Neural progenitor cell (in vitro differentiated cells): ENCODE data around the gene RHOG. TPM values are rescaled to one million over a fixed set of nuclear protein-coding genes. Genes with fewer than 3 reads are reported as not detected.
A peak's percentile ranks its signal among the peaks of the same experiment; 100 is the strongest.

Experiments
- DNase-seq: peaks from one replicate; pipeline ENCODE4 v3.0.0-alpha.2; 2016; ENCODE audit warnings: low spot score
- H2AFZ ChIP-seq: fragments of 200-600 bp; sonication (generic); replicated peaks from 2 replicates; pipeline ENCODE4 v1.6.1; 2016; ENCODE audit warnings: antibody characterized with exemption
- H3F3A ChIP-seq: fragments of 200-600 bp; sonication (generic); 2 replicates; pipeline ENCODE4 v1.6.1; 2016; ENCODE audit warnings: antibody characterized with exemption, low read depth
- H3K27ac ChIP-seq: fragments of 200-600 bp; sonication (generic); 2 replicates; pipeline ENCODE4 v1.5.1; 2016; ENCODE audit warnings: mild to moderate bottlenecking
- H3K27me3 ChIP-seq: fragments of 200-600 bp; sonication (generic); 2 replicates; pipeline ENCODE4 v1.6.1; 2016; ENCODE audit warnings: mild to moderate bottlenecking, moderate library complexity
- H3K36me3 ChIP-seq: fragments of 200-600 bp; sonication (generic); 2 replicates; pipeline ENCODE4 v1.5.1; 2016
- H3K4me1 ChIP-seq: fragments of 200-600 bp; sonication (generic); 2 replicates; pipeline ENCODE4 v1.6.1; 2016; ENCODE audit warnings: mixed run types
- H3K4me2 ChIP-seq: fragments of 200-600 bp; sonication (generic); 2 replicates; pipeline ENCODE4 v1.6.1; 2016
- H3K4me3 ChIP-seq: fragments of 200-600 bp; sonication (generic); 2 replicates; pipeline ENCODE4 v1.5.1; 2016
- H3K79me2 ChIP-seq: fragments of 200-600 bp; sonication (generic); 2 replicates; pipeline ENCODE4 v1.6.1; 2016; ENCODE audit warnings: low read depth
- H3K9ac ChIP-seq: fragments of 200-600 bp; sonication (generic); 2 replicates; pipeline ENCODE4 v1.6.1; 2016
- H3K9me3 ChIP-seq: fragments of 200-600 bp; sonication (generic); 2 replicates; pipeline ENCODE4 v1.5.1; 2016; ENCODE audit warnings: low read depth
- H4K20me1 ChIP-seq: fragments of 200-600 bp; sonication (generic); 2 replicates; pipeline ENCODE4 v1.6.1; 2016; ENCODE audit warnings: low read depth
- H3K27ac Mint-ChIP-seq: 3 replicates; pipeline ENCODE4 v1.8.0; 2021; ENCODE audit warnings: mixed read lengths
- H3K27me3 Mint-ChIP-seq: 2 replicates; pipeline ENCODE4 v1.8.0; 2022; ENCODE audit warnings: low read depth, mild to moderate bottlenecking, inconsistent platforms, moderate library complexity, mixed read lengths; ENCODE audit not compliant: insufficient read depth
- H3K36me3 Mint-ChIP-seq: 3 replicates; pipeline ENCODE4 v1.8.0; 2021; ENCODE audit warnings: mixed read lengths
- H3K4me1 Mint-ChIP-seq: 3 replicates; pipeline ENCODE4 v1.8.0; 2021; ENCODE audit warnings: mixed read lengths
- H3K4me3 Mint-ChIP-seq: 3 replicates; pipeline ENCODE4 v1.8.0; 2021; ENCODE audit warnings: mild to moderate bottlenecking, moderate library complexity, mixed read lengths
- H3K9me3 Mint-ChIP-seq: 3 replicates; pipeline ENCODE4 v1.8.0; 2020; ENCODE audit warnings: mixed read lengths
- CTCF ChIP-seq: fragments of 200-600 bp; sonication (generic); IDR thresholded peaks from 2 replicates; pipeline ENCODE4 v1.5.1; 2017; ENCODE audit warnings: antibody characterized with exemption, mild to moderate bottlenecking
- EZH2 ChIP-seq: fragments of 200-600 bp; sonication (generic); IDR thresholded peaks from 2 replicates; pipeline ENCODE4 v1.6.1; 2017; ENCODE audit warnings: antibody characterized with exemption, mild to moderate bottlenecking, moderate library complexity
- EZH2phosphoT487 ChIP-seq: fragments of 200-600 bp; sonication (generic); IDR thresholded peaks from 2 replicates; pipeline ENCODE4 v1.6.1; 2017; ENCODE audit warnings: antibody characterized with exemption
- total RNA-seq: library from RNA; depleted of rRNA; stranded (reverse); fragments of >200 nt; gene quantifications from 2 replicates; pipeline ENCODE4 v1.2.3, GENCODE V29; 2015; ENCODE audit warnings: low replicate concordance

Gene RHOG
- total RNA-seq, 1 donor from 2014 or later = 5.9 TPM

DNA sequence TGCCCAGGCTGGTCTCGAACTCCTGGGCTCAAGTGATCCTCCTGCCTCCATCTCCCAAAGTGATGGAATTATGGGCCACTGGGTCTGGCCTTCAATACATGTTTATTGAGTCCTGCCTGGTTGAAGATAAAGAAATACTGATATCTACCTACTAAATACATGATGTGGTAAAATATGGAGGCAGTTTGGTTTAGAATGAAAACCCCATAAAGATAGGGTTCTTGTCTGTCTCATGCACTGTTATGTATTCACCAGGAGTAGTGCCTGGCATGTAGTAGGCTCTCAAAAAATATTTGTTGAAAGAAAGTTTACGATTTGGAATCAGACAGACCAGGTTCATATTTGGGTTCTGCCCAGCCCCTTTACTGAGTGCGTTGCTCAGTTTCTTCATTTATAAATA lies 35.9 kb upstream of the RHOG start:
- H3K27me3 ChIP-seq = no peaks in the 10 kb centered on the region
- no peaks in the 10 kb centered on the region for H3K36me3 ChIP-seq
- no peak overlapping the region for H3K27ac ChIP-seq
- TF ChIP-seq EZH2 (no peak), CTCF (no peak), EZH2phosphoT487 (no peak)
- no peak overlapping the region for H3K4me2 ChIP-seq
- H3K9me3 ChIP-seq = no peaks in the 10 kb centered on the region
- no peak overlapping the region for H2AFZ ChIP-seq
- Mint-ChIP-seq H3K4me3 (no peak overlapping the region), H3K4me1 (peaks cover 45% of the 10 kb centered on the region), H3K27ac (no peak overlapping the region), H3K9me3 (no peaks in the 10 kb centered on the region), H3K36me3 (no peaks in the 10 kb centered on the region), H3K27me3 (no peaks in the 10 kb centered on the region)
- H3K4me3 ChIP-seq = no peak overlapping the region
- H3K79me2 ChIP-seq = no peaks in the 10 kb centered on the region
- H3K9ac ChIP-seq = no peak overlapping the region
- H3K4me1 ChIP-seq = peaks cover 12% of the 10 kb centered on the region
- H4K20me1 ChIP-seq = no peaks in the 10 kb centered on the region
- peaks cover 9% of the 10 kb centered on the region for H3F3A ChIP-seq
- no peak for DNase-seq

DNA sequence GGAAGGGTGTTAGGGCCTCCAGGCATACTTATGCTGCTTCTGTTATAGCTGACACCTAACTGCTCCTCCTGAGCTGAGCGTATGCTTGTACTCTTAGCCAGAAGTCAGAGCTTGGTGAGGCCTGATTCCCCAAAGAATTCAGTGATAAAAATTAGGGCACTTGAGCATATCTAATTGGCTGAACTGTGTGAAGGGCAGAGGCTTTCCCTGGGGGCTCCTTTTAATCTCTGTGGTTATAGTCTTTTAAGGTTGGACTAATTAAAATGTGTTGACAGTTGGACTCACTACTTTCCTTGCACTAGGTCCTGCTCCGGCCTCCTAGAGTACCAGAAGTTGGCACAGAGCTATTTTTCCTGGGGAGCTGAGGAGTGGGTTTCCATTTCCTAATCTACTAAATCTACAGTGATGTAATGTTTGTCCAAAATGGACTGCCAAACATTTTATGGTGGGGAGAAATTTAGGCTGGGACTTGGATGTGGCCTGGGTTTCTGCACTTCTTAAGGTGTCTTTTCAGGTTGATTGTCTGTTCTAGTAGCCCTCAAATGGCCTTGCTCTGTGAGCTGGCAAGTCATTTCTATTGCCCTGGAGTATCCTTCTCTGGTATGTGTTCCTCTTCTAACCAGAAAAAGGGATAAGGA lies 33.1 kb upstream of the RHOG start:
- H3F3A ChIP-seq = peaks cover 9% of the 10 kb centered on the region
- H3K27ac ChIP-seq = no peak overlapping the region
- H3K9me3 ChIP-seq = no peaks in the 10 kb centered on the region
- H3K27ac Mint-ChIP-seq = no peak overlapping the region
- no peak overlapping the region for H3K9ac ChIP-seq
- no peak for TF ChIP-seq EZH2
- TF ChIP-seq CTCF = no peak
- no peak for TF ChIP-seq EZH2phosphoT487
- H2AFZ ChIP-seq = no peak overlapping the region
- H4K20me1 ChIP-seq = no peaks in the 10 kb centered on the region
- peaks cover 31% of the 10 kb centered on the region for H3K4me1 Mint-ChIP-seq
- no peaks in the 10 kb centered on the region for H3K9me3 Mint-ChIP-seq
- H3K27me3 ChIP-seq = no peaks in the 10 kb centered on the region
- H3K36me3 Mint-ChIP-seq = no peaks in the 10 kb centered on the region
- DNase-seq = no peak
- H3K4me3 ChIP-seq = no peak overlapping the region
- H3K36me3 ChIP-seq = no peaks in the 10 kb centered on the region
- peaks cover 12% of the 10 kb centered on the region for H3K4me1 ChIP-seq
- H3K4me2 ChIP-seq = no peak overlapping the region
- no peaks in the 10 kb centered on the region for H3K79me2 ChIP-seq
- no peak overlapping the region for H3K4me3 Mint-ChIP-seq
- H3K27me3 Mint-ChIP-seq = no peaks in the 10 kb centered on the region

DNA sequence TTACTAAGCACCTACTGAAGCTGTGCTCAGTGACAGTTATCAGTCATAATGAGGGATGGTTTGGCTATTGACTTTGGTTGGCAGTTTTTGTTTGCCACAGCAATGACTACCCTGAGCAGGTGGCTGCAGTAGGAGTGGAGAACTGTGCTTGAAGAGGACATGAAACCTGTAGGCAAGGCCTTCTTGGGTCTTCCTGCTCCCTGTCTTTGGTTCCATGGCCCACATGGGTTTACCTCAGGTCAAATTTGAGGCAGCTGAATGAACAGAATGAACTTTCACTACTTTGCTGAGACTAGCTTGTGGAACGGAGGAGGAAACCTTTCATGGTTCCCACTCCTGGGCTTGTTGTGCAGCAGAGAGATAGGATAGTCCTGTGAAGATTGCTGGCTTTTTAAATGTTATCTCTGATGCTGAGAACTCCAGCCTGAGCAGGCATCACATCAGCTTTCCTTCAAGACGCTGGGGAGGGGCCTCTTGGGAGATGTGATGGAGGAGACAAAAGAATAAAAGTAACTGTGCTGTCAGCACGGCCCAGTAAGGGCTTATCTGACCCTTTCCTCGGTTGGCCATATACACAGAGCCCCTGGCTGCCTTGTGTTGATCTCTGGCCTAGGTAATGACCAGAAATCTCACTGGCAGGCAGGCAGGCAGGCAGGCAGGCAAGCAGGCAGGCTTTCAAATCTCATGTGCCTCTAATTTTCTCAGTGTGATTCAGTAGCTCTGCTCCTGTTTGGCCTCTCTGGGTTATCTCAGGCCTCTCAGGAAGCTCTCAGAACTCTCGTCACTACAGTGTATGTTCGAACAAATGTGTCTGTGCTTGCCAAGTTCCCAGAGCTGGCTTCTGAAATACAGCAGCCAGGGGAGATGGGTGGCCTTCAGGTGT lies 26.7 kb upstream of the RHOG start:
- Histone ChIP-seq H3K9me3 (no peaks in the 10 kb centered on the region), H3F3A (no peaks in the 10 kb centered on the region), H3K4me2 (no peak overlapping the region), H2AFZ (no peak overlapping the region), H3K4me1 (peaks cover 7% of the 10 kb centered on the region), H3K4me3 (no peak overlapping the region), H4K20me1 (no peaks in the 10 kb centered on the region), H3K79me2 (no peaks in the 10 kb centered on the region), H3K27ac (no peak overlapping the region), H3K36me3 (no peaks in the 10 kb centered on the region), H3K9ac (no peak overlapping the region), H3K27me3 (no peaks in the 10 kb centered on the region)
- DNase-seq = no peak
- Mint-ChIP-seq H3K4me3 (no peak overlapping the region), H3K27ac (peak overlapping the region; percentile 13), H3K27me3 (no peaks in the 10 kb centered on the region), H3K36me3 (no peaks in the 10 kb centered on the region), H3K9me3 (no peaks in the 10 kb centered on the region), H3K4me1 (peaks cover 15% of the 10 kb centered on the region)
- TF ChIP-seq EZH2 (no peak), EZH2phosphoT487 (no peak)

- Histone ChIP-seq H3K4me3 (no peak overlapping the region), H3K4me2 (no peak overlapping the region), H3K27me3 (no peaks in the 10 kb centered on the region), H4K20me1 (no peaks in the 10 kb centered on the region), H3K9ac (no peak overlapping the region), H3K36me3 (no peaks in the 10 kb centered on the region), H3K9me3 (no peaks in the 10 kb centered on the region), H2AFZ (no peak overlapping the region), H3K4me1 (peaks cover 9% of the 10 kb centered on the region), H3K79me2 (no peaks in the 10 kb centered on the region), H3K27ac (no peak overlapping the region), H3F3A (no peaks in the 10 kb centered on the region)
- Mint-ChIP-seq H3K9me3 (no peaks in the 10 kb centered on the region), H3K36me3 (no peaks in the 10 kb centered on the region), H3K4me1 (peaks cover 21% of the 10 kb centered on the region), H3K27ac (peak overlapping the region; percentile 21), H3K27me3 (no peaks in the 10 kb centered on the region), H3K4me3 (no peak overlapping the region)
- no peak for DNase-seq
- TF ChIP-seq EZH2phosphoT487 (no peak), EZH2 (no peak), CTCF (no peak)
These were observed 26.1 kb upstream of the RHOG start for GRCh38 chr11:3866836-3867208.
